ENCODE measurements around the gene KIF18B. TPM values are rescaled to one million over a fixed set of nuclear protein-coding genes. Genes with fewer than 3 reads are reported as not detected.

Gene KIF18B
- total and polyA plus RNA-seq, 2 of the 8 experiments (the other 6 are each of a cell fraction or from before 2014, with no cell fraction given): 39.0 to 59.4 TPM

- peaks cover 0 to 36% of the 10 kb centered on the region in 2 experiments; a peak in 3 of 4 replicates for H3K79me2 ChIP-seq (ENCODE audit: control insufficient read depth in 1 of 2, insufficient read depth in 2 of 2, low read length in 2 of 2)
- CTCF ChIA-PET (ENCODE audit: partially characterized antibody): interaction anchor here (0.6 to 5.8 kb wide), 8 partner anchors 13 to 251 kb away, joined by 3 to 36 read pairs (median 3); no protein-coding TSS in a partner anchor
- H2AK5ac ChIP-seq (ENCODE audit: low read depth, low read length): no peak overlapping the region
- DNase-seq (ENCODE audit: low read depth in 1 of 2, low spot score in 2 of 2): no peak
- H3K36me3 ChIP-seq (ENCODE audit: control insufficient read depth in 2 of 4, insufficient read depth in 4 of 4, low read length in 3 of 4): peaks cover 0 to 8% (median 6%) of the 10 kb centered on the region in 4 experiments; a peak in 4 of 8 replicates
- no peak overlapping the region for H2BK20ac ChIP-seq (ENCODE audit: low read length)
- no peak for FAIRE-seq
- H3K4me2 ChIP-seq (ENCODE audit: insufficient read depth in 1 of 2, low read depth in 2 of 2, low read length in 2 of 2): peak overlapping the region; percentile 88 to 97
- H4K91ac ChIP-seq (replicated peaks; ENCODE audit: insufficient read length, low read length): no peak overlapping the region
- TF ChIP-seq SAP30 (IDR thresholded peaks at IDR 0.05; ENCODE audit: insufficient read depth, insufficient replicate concordance, low read length) (no peak), NANOG (IDR thresholded peaks at IDR 0.05; ENCODE audit: insufficient read depth, low read depth, low read length, poor library complexity, severe bottlenecking) (no peak), BRCA1 (IDR thresholded peaks at IDR 0.05; ENCODE audit: low read depth, low read length) (no peak), TEAD4 (IDR thresholded peaks at IDR 0.05; ENCODE audit: low read depth, low read length) (no peak), FOSL1 (IDR thresholded peaks at IDR 0.05; ENCODE audit: insufficient read depth, low read depth, low read length) (no peak), GTF2F1 (IDR thresholded peaks at IDR 0.05; ENCODE audit: borderline replicate concordance, low read depth, low read length) (no peak), CHD2 (IDR thresholded peaks at IDR 0.05; ENCODE audit: low read length) (no peak), JUN (IDR thresholded peaks at IDR 0.05; ENCODE audit: low read depth, low read length) (no peak), KDM5A (IDR thresholded peaks at IDR 0.05; ENCODE audit: low read length) (no peak), JUND (IDR thresholded peaks at IDR 0.05; ENCODE audit: low read length) (no peak)
- no peaks in the 10 kb centered on the region for H3K9me3 ChIP-seq (ENCODE audit: insufficient read depth in 2 of 2, low read depth in 1 of 2, low read length in 1 of 2)
- peak overlapping the region; percentile 88 to 99 (median 98) for H3K9ac ChIP-seq (replicated peaks in 1 of 4; ENCODE audit: extremely low read depth in 1 of 4, low read depth in 3 of 4, low read length in 3 of 4)
- H4K5ac ChIP-seq (ENCODE audit: insufficient read length, low read depth, low read length): no peak overlapping the region
- no peak overlapping the region for H3K18ac ChIP-seq (ENCODE audit: extremely low read depth, low read length)
- H3K4ac ChIP-seq (replicated peaks; ENCODE audit: insufficient read length, low read depth, low read length): no peak overlapping the region
- H3K27me3 ChIP-seq (replicated peaks in 1 of 4; ENCODE audit: control insufficient read depth in 3 of 4, extremely low read depth in 1 of 4, insufficient read depth in 3 of 4, low read length in 3 of 4): no peaks in the 10 kb centered on the region
- WGBS, 2 experiments (ENCODE audit: extremely low coverage in 1 of 2, insufficient coverage in 1 of 2, insufficient read length in 1 of 2, insufficient replicate concordance in 2 of 2, low coverage in 1 of 2, low lambda C conversion rate in 2 of 2, missing lambda C conversion rate in 1 of 2): 5% methylated on average over 7 of the region's 7 CpGs; no CpG with 5 or more reads in 1 of the 2 experiments
- peak overlapping the region; percentile 39 for H3K56ac ChIP-seq (replicated peaks; ENCODE audit: insufficient read length, low read depth, low read length)
- H2BK120ac ChIP-seq (replicated peaks; ENCODE audit: low read depth, low read length): no peak overlapping the region
- POLR2A ChIA-PET (ENCODE audit: partially characterized antibody): interaction anchor here (0.7 to 3.5 kb wide), 23 partner anchors 8 to 263 kb away, joined by 3 to 23 read pairs (median 4); partner anchors contain the start of genes HEXIM1, HEXIM2 and HIGD1B
- peak overlapping the region; percentile 45 for H2AFZ ChIP-seq (ENCODE audit: low read length)
- H4K8ac ChIP-seq (ENCODE audit: extremely low read depth, insufficient read depth, low read length): peak overlapping the region; percentile 82; the same call in 1 of the 2 replicates
- no peak overlapping the region for H2BK12ac ChIP-seq (ENCODE audit: low read depth, low read length)
- no peak overlapping the region for H3K23ac ChIP-seq (ENCODE audit: insufficient read length)
- no peak overlapping the region for H3K14ac ChIP-seq (ENCODE audit: insufficient read length)
- H3K23me2 ChIP-seq (ENCODE audit: low read depth, low read length): peaks cover 4% of the 10 kb centered on the region; the same call in 1 of the 2 replicates
- peak overlapping the region; percentile 100; the same call in 1 of the 2 replicates for H2BK5ac ChIP-seq (ENCODE audit: low read depth, low read length)
- peak overlapping the region; percentile 85 to 100 (median 96) for H3K4me3 ChIP-seq (ENCODE audit: extremely low read depth in 1 of 4, insufficient read depth in 2 of 4, low read depth in 3 of 4, low read length in 4 of 4)
- peaks cover 0 to 3% (median 1%) of the 10 kb centered on the region in 4 experiments; a peak in 1 of 7 replicates for H3K4me1 ChIP-seq (replicated peaks in 1 of 4; ENCODE audit: control insufficient read depth in 3 of 4, insufficient read depth in 4 of 4, low read length in 3 of 4)
- peaks cover 0 to 3% of the 10 kb centered on the region in 2 experiments for H4K20me1 ChIP-seq (replicated peaks in 1 of 2; ENCODE audit: control insufficient read depth in 1 of 2, insufficient read depth in 2 of 2, low read length in 2 of 2)
- no peak overlapping the region for H2BK15ac ChIP-seq (ENCODE audit: low read length)
- H3K27ac ChIP-seq (ENCODE audit: low read depth, low read length): peak overlapping the region; percentile 100
- H3K79me1 ChIP-seq (ENCODE audit: low read depth, low read length): 0 out of 2 replicates have a peak, but pooled peaks cover 2% of the 10 kb centered on the region
Observed at GRCh38 chr17:44898768-44899073, 48.9 kb downstream of the KIF18B start.
